Colonic mucosa (tissue), 4 donors: ENCODE results near the gene ABCG8. TPM values are rescaled to one million over a fixed set of nuclear protein-coding genes. Genes with fewer than 3 reads are reported as not detected.
A peak's percentile ranks its signal among the peaks of the same experiment; 100 is the strongest.

Experiments used
- DNase-seq: peaks from one replicate; pipeline ENCODE4 v3.0.0-alpha.2; 2020
- H3K27ac ChIP-seq: fragments of 200-600 bp; one replicate; pipeline ENCODE4 v1.8.0; 2021
- H3K27me3 ChIP-seq: fragments of 200-600 bp; one replicate; pipeline ENCODE4 v1.8.0; 2021
- H3K36me3 ChIP-seq: fragments of 200-600 bp; one replicate; pipeline ENCODE4 v1.8.0; 2021
- H3K4me1 ChIP-seq: fragments of 200-600 bp; one replicate; pipeline ENCODE4 v1.8.0; 2021; ENCODE audit warnings: mild to moderate bottlenecking
- H3K4me3 ChIP-seq: fragments of 200-600 bp; one replicate; pipeline ENCODE4 v1.8.0; 2021
- H3K9ac ChIP-seq, 2 donors: one replicate each; pipeline ENCODE4 v1.7.0; 2013; ENCODE audit warnings: control low read depth in 2 of 2, low read depth in 2 of 2, low read length in 2 of 2
- H3K9me3 ChIP-seq: fragments of 200-600 bp; one replicate; pipeline ENCODE4 v1.8.0; 2021
- CTCF ChIP-seq: fragments of 200-600 bp; IDR thresholded peaks from one replicate; pipeline ENCODE4 v1.8.0; 2022; ENCODE audit warnings: antibody characterized with exemption, mild to moderate bottlenecking
- intact Hi-C: fragments of 100-400 bp; cut with DNase I; formaldehyde crosslinking; loops from one replicate; pipeline ENCODE4 v1.14.1; 2022
- total RNA-seq, 2 donors: library from RNA; stranded (reverse); fragmentation: NEBNext Ultra II Directional in 1 of 2; extraction: Animal tissue kit (Norgen Biotek cat#: 25700) in 1 of 2; gene quantifications; one replicate each; pipeline ENCODE4 v1.2.1, GENCODE V29; 2021
- donor health status: healthy.
- donor health status: DM: no; HTN: no; CAD: no.
- donor health status: DM: no; HTN: no; CAD: no.

ABCG8 gene
- total RNA-seq, 2 donors from 2014 or later: 0.12 to 0.48 TPM

DNA sequence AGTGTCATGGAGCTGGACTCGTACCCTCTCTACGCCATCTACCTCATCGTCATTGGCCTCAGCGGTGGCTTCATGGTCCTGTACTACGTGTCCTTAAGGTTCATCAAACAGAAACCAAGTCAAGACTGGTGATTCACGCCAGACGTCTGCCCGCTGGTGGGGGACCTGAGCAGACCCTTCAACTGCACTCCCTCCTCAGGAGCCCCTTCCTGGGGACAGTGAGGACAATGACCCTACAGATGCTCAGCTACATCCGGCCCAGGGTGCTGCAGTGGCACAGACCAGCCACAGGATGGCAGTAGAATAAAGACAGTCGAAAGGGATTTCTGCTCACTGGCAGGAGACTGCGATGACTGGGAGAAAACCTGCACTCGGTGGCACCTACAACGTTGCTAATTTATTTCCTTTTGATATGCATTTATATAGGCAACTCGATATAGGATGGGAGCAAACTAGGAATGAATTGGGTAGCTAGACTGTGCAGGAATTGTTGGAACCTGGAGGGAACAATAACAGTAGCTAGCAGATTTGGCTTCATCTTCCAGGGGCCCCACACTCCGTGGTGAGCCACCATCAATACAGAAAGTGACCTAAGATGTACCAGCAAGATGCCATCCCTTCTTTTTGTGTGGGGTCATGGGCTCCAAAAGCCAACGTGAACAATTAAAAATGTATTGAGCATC is 39.2 kb downstream of the ABCG8 start:
- no peaks in the 10 kb centered on the region for H3K4me1 ChIP-seq
- peak; percentile 64 for DNase-seq
- no peak overlapping the region for H3K27ac ChIP-seq
- H3K9me3 ChIP-seq: no peaks in the 10 kb centered on the region
- intact Hi-C loops: no loop called here
- peak; percentile 94 for TF ChIP-seq CTCF
- H3K4me3 ChIP-seq: no peak overlapping the region
- no peaks in the 10 kb centered on the region for H3K36me3 ChIP-seq
- H3K9ac ChIP-seq: no peak overlapping the region
- no peaks in the 10 kb centered on the region for H3K27me3 ChIP-seq

GRCh38 chr2:43879261-43879660 is 40.5 kb downstream of the ABCG8 start:
- no peaks in the 10 kb centered on the region for H3K4me1 ChIP-seq
- H3K9ac ChIP-seq: no peak overlapping the region
- intact Hi-C loops: no loop called here

GRCh38 chr2:43880471-43880870 is 41.7 kb downstream of the ABCG8 start:
- Histone ChIP-seq H3K27me3 (no peaks in the 10 kb centered on the region), H3K4me3 (no peak overlapping the region), H3K27ac (no peak overlapping the region), H3K9ac (no peak overlapping the region), H3K4me1 (no peaks in the 10 kb centered on the region), H3K9me3 (no peaks in the 10 kb centered on the region), H3K36me3 (no peaks in the 10 kb centered on the region)
- intact Hi-C loops: no loop called here
- TF ChIP-seq CTCF: no peak
- no peak for DNase-seq

More at GRCh38 chr2:43879261-43879660, 40.5 kb downstream of the ABCG8 start:
- Histone ChIP-seq H3K9me3 (no peaks in the 10 kb centered on the region), H3K27ac (no peak overlapping the region), H3K4me3 (no peak overlapping the region), H3K36me3 (no peaks in the 10 kb centered on the region), H3K27me3 (no peaks in the 10 kb centered on the region)
- no peak for TF ChIP-seq CTCF
- no peak for DNase-seq

- no peak for TF ChIP-seq CTCF
- Histone ChIP-seq H3K4me3 (no peak overlapping the region), H3K9ac (no peak overlapping the region), H3K4me1 (no peaks in the 10 kb centered on the region), H3K27ac (no peak overlapping the region), H3K9me3 (no peaks in the 10 kb centered on the region), H3K36me3 (no peaks in the 10 kb centered on the region), H3K27me3 (no peaks in the 10 kb centered on the region)
- intact Hi-C loops: no loop called here
- no peak for DNase-seq
Measured at GRCh38 chr2:43880952-43881351, 42.2 kb downstream of the ABCG8 start.

GRCh38 chr2:43882312-43882711 is 43.5 kb downstream of the ABCG8 start:
- no peak overlapping the region for H3K4me3 ChIP-seq
- TF ChIP-seq CTCF: no peak
- no peak overlapping the region for H3K27ac ChIP-seq
- H3K36me3 ChIP-seq: peaks cover 2% of the 10 kb centered on the region
- intact Hi-C loops: no loop called here
- no peaks in the 10 kb centered on the region for H3K9me3 ChIP-seq
- no peaks in the 10 kb centered on the region for H3K27me3 ChIP-seq
- H3K4me1 ChIP-seq: no peaks in the 10 kb centered on the region
- no peak for DNase-seq
- no peak overlapping the region for H3K9ac ChIP-seq
